ENCODE data around the gene OSBP2. TPM values are rescaled to one million over a fixed set of nuclear protein-coding genes. Genes with fewer than 3 reads are reported as not detected.

The OSBP2 gene
- total RNA-seq, 1 experiment from 2014 or later, result 10.2 TPM

GRCh38 chr22:30879415-30879797 is 184.7 kb downstream of the OSBP2 start:
- DNase-seq (no peak), ATAC-seq (no peak)
- Histone ChIP-seq H3K4me1 (ENCODE audit: insufficient read depth, low read length) (no peaks in the 10 kb centered on the region), H3K9ac (ENCODE audit: low read length) (no peak overlapping the region), H3K9me3 (ENCODE audit: low read length) (no peaks in the 10 kb centered on the region), H3K4me3 (ENCODE audit: low read length) (no peak overlapping the region), H3K9me2 (replicated peaks; ENCODE audit: low read length) (no peaks in the 10 kb centered on the region), H3F3A (ENCODE audit: low read length, unreplicated experiment) (no peaks in the 10 kb centered on the region), H3K79me2 (ENCODE audit: low read length) (no peaks in the 10 kb centered on the region), H3K36me3 (ENCODE audit: low read depth, low read length) (no peaks in the 10 kb centered on the region), H2AFZ (ENCODE audit: low read length) (no peak overlapping the region), H3K4me2 (ENCODE audit: low read length) (no peak overlapping the region), H3K27ac (ENCODE audit: low read length) (no peak overlapping the region), H4K20me1 (ENCODE audit: low read length) (no peaks in the 10 kb centered on the region), H3K27me3 (ENCODE audit: low read length) (no peaks in the 10 kb centered on the region)
- intact Hi-C loops (cut with micrococcal nuclease), result no loop called here
- POLR2A ChIA-PET (ENCODE audit: unreplicated experiment), result no interaction called here
- CTCF ChIA-PET, result no interaction called here
- BruUV-seq (replicated peaks), result no TSS peak
- TF ChIP-seq EZH2phosphoT487 (IDR thresholded peaks at IDR 0.05; ENCODE audit: borderline replicate concordance, low read length) (no peak), CTCF (conservative IDR thresholded peaks at IDR 0.05; ENCODE audit: low read depth, low read length) (no peak), EZH2 (IDR thresholded peaks at IDR 0.05; ENCODE audit: low read length, unreplicated experiment) (no peak)

GRCh38 chr22:30880181-30880601 is 185.5 kb downstream of the OSBP2 start:
- no peaks in the 10 kb centered on the region for H3F3A ChIP-seq (ENCODE audit: low read length, unreplicated experiment)
- no peak overlapping the region for H2AFZ ChIP-seq (ENCODE audit: low read length)
- no peaks in the 10 kb centered on the region for H3K27me3 ChIP-seq (ENCODE audit: low read length)
- H3K4me3 ChIP-seq (ENCODE audit: low read length), result no peak overlapping the region
- POLR2A ChIA-PET (ENCODE audit: unreplicated experiment), result no interaction called here
- no peak overlapping the region for H3K4me2 ChIP-seq (ENCODE audit: low read length)
- no peak for DNase-seq
- BruUV-seq (replicated peaks), result no TSS peak
- CTCF ChIA-PET, result no interaction called here
- no peak overlapping the region for H3K27ac ChIP-seq (ENCODE audit: low read length)
- no peaks in the 10 kb centered on the region for H3K9me2 ChIP-seq (replicated peaks; ENCODE audit: low read length)
- intact Hi-C loops (cut with micrococcal nuclease), result no loop called here
- no peak for ATAC-seq
- H3K9ac ChIP-seq (ENCODE audit: low read length), result no peak overlapping the region
- no peaks in the 10 kb centered on the region for H3K36me3 ChIP-seq (ENCODE audit: low read depth, low read length)
- H3K4me1 ChIP-seq (ENCODE audit: insufficient read depth, low read length), result no peaks in the 10 kb centered on the region
- no peaks in the 10 kb centered on the region for H3K79me2 ChIP-seq (ENCODE audit: low read length)
- no peaks in the 10 kb centered on the region for H3K9me3 ChIP-seq (ENCODE audit: low read length)
- TF ChIP-seq EZH2 (IDR thresholded peaks at IDR 0.05; ENCODE audit: low read length, unreplicated experiment) (no peak), EZH2phosphoT487 (IDR thresholded peaks at IDR 0.05; ENCODE audit: borderline replicate concordance, low read length) (no peak), CTCF (conservative IDR thresholded peaks at IDR 0.05; ENCODE audit: low read depth, low read length) (no peak)
- H4K20me1 ChIP-seq (ENCODE audit: low read length), result no peaks in the 10 kb centered on the region

GRCh38 chr22:30880847-30881246 is 186.2 kb downstream of the OSBP2 start:
- intact Hi-C loops (cut with micrococcal nuclease), result no loop called here

More at GRCh38 chr22:30880847-30881246, 186.2 kb downstream of the OSBP2 start:
- H4K20me1 ChIP-seq (ENCODE audit: low read length), result no peaks in the 10 kb centered on the region
- ChIA-PET CTCF (no interaction called here), POLR2A (ENCODE audit: unreplicated experiment) (no interaction called here)
- no peaks in the 10 kb centered on the region for H3K27me3 ChIP-seq (ENCODE audit: low read length)
- no peak overlapping the region for H3K27ac ChIP-seq (ENCODE audit: low read length)
- H3K4me1 ChIP-seq (ENCODE audit: insufficient read depth, low read length), result no peaks in the 10 kb centered on the region
- no peak overlapping the region for H2AFZ ChIP-seq (ENCODE audit: low read length)
- DNase-seq (no peak), ATAC-seq (no peak)
- no peak for TF ChIP-seq CTCF (conservative IDR thresholded peaks at IDR 0.05; ENCODE audit: low read depth, low read length)
- no peak for TF ChIP-seq EZH2 (IDR thresholded peaks at IDR 0.05; ENCODE audit: low read length, unreplicated experiment)
- no peak for TF ChIP-seq EZH2phosphoT487 (IDR thresholded peaks at IDR 0.05; ENCODE audit: borderline replicate concordance, low read length)
- H3K9me3 ChIP-seq (ENCODE audit: low read length), result no peaks in the 10 kb centered on the region
- no peaks in the 10 kb centered on the region for H3K9me2 ChIP-seq (replicated peaks; ENCODE audit: low read length)
- no peaks in the 10 kb centered on the region for H3F3A ChIP-seq (ENCODE audit: low read length, unreplicated experiment)
- no peak overlapping the region for H3K4me2 ChIP-seq (ENCODE audit: low read length)
- H3K9ac ChIP-seq (ENCODE audit: low read length), result no peak overlapping the region
- H3K36me3 ChIP-seq (ENCODE audit: low read depth, low read length), result no peaks in the 10 kb centered on the region
- H3K4me3 ChIP-seq (ENCODE audit: low read length), result no peak overlapping the region
- no peaks in the 10 kb centered on the region for H3K79me2 ChIP-seq (ENCODE audit: low read length)
- no TSS peak for BruUV-seq (replicated peaks)

Measured in PC-3 (cell line).